ENCODE data around the gene CCDC152.

- no peak for TF ChIP-seq CTCF (IDR thresholded peaks at IDR 0.05)
- TF ChIP-seq POLR2A (IDR thresholded peaks at IDR 0.05), result no peak
These were observed 72.1 kb downstream of the CCDC152 start for GRCh38 chr5:42828671-42829070.
